Measurements from ENCODE around the gene MMP20. TPM values are rescaled to one million over a fixed set of nuclear protein-coding genes. Genes with fewer than 3 reads are reported as not detected.

MMP20 gene
- total and polyA plus RNA-seq, 2 of the 13 experiments (the other 11 are each of a cell fraction or from before 2014, with no cell fraction given) = 0.05 TPM; not detected in 1

DNA sequence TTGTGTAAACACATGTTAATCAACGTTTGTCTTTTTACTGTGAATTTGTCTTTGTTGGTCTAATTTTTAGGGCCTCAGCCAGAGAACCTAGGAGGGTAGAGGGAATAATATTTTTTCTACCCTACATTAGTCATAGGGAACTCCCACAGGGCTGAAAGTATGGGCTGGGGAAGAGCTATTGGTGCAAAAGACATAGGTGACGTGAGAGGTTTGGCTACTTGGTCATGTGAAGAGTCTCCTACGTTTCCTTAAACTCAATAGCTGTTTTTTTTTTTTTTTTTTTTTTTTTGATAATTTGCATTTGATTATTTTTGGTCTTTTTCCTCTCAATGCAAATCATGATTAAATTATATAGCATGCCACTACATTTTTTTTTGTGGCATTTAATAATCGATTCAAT, 78.7 kb downstream of the MMP20 start (continued):
- no peak for TF ChIP-seq ZNF136 (CRISPR knock-in tag; IDR thresholded peaks at IDR 0.05; ENCODE audit: low read depth)
- TF ChIP-seq, protein P1, sequence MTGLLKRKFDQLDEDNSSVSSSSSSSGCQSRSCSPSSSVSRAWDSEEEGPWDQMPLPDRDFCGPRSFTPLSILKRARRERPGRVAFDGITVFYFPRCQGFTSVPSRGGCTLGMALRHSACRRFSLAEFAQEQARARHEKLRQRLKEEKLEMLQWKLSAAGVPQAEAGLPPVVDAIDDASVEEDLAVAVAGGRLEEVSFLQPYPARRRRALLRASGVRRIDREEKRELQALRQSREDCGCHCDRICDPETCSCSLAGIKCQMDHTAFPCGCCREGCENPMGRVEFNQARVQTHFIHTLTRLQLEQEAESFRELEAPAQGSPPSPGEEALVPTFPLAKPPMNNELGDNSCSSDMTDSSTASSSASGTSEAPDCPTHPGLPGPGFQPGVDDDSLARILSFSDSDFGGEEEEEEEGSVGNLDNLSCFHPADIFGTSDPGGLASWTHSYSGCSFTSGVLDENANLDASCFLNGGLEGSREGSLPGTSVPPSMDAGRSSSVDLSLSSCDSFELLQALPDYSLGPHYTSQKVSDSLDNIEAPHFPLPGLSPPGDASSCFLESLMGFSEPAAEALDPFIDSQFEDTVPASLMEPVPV (CRISPR knock-in tag; IDR thresholded peaks at IDR 0.05) = no peak
- no peak for TF ChIP-seq ZHX1 (CRISPR knock-in tag; IDR thresholded peaks at IDR 0.05; ENCODE audit: low read depth)
- no peak for TF ChIP-seq PAWR (CRISPR knock-in tag; IDR thresholded peaks at IDR 0.05; ENCODE audit: borderline replicate concordance)
- TF ChIP-seq NR2F1 (CRISPR knock-in tag; IDR thresholded peaks at IDR 0.05) = no peak
- no peak for TF ChIP-seq ZNF530 (CRISPR knock-in tag; IDR thresholded peaks at IDR 0.05; ENCODE audit: low read depth)
- TF ChIP-seq ZNF446 (CRISPR knock-in tag; IDR thresholded peaks at IDR 0.05) = no peak
- no peak for TF ChIP-seq ZNF646 (CRISPR knock-in tag; IDR thresholded peaks at IDR 0.05)
- no peak for TF ChIP-seq NR2C2 (CRISPR knock-in tag; IDR thresholded peaks at IDR 0.05; ENCODE audit: borderline replicate concordance)
- TF ChIP-seq KDM3A (CRISPR knock-in tag; IDR thresholded peaks at IDR 0.05; ENCODE audit: low read depth) = no peak

Measured in HepG2 (cell line).